H1 (cell line): ENCODE measurements around the gene CDK7. TPM values are rescaled to one million over a fixed set of nuclear protein-coding genes. Genes with fewer than 3 reads are reported as not detected.

Experiments used
- CTCF ChIA-PET: fragments of 300-600 bp; sonication (Branson Sonifier 250); formaldehyde crosslinking; loops from one replicate; lab custom pipeline; 2021; ENCODE audit not compliant: partially characterized antibody; lab: Charles Lee
- POLR2A ChIA-PET: fragments of 300-600 bp; sonication (Branson Sonifier 250); formaldehyde crosslinking; loops from one replicate; lab custom pipeline; 2021; ENCODE audit warnings: inconsistent platforms; ENCODE audit not compliant: partially characterized antibody; lab: Charles Lee
- DNase-seq, 2 experiments: peaks; one replicate each; pipeline versions ENCODE4 v3.0.0 to v3.0.0-alpha.2; 2010 to 2022; ENCODE audit warnings: low spot score in 2 of 2, low read depth in 1 of 2, mixed read lengths in 1 of 2
- FAIRE-seq: peaks from 2 replicates; lab custom pipeline; 2011; peaks lifted over from hg19 to GRCh38; lab: Jason Lieb, UNC
- H2AFZ ChIP-seq: 2 replicates; pipeline ENCODE4 v1.8.1; 2012; ENCODE audit warnings: low read length, inconsistent platforms
- H2AK5ac ChIP-seq: 2 replicates; pipeline ENCODE4 v1.6.1; 2013; ENCODE audit warnings: low read depth, low read length
- H2BK120ac ChIP-seq: replicated peaks from 2 replicates; pipeline ENCODE3; 2013; ENCODE audit warnings: low read depth, low read length, inconsistent platforms
- H2BK12ac ChIP-seq: 2 replicates; pipeline ENCODE4 v1.6.1; 2013; ENCODE audit warnings: low read depth, low read length
- H2BK15ac ChIP-seq: 2 replicates; pipeline ENCODE4 v1.6.1; 2013; ENCODE audit warnings: low read length
- H2BK20ac ChIP-seq: 2 replicates; pipeline ENCODE4 v1.6.1; 2013; ENCODE audit warnings: low read length
- H2BK5ac ChIP-seq: 2 replicates; pipeline ENCODE4 v1.6.1; 2013; ENCODE audit warnings: low read depth, low read length
- H3K14ac ChIP-seq: 2 replicates; pipeline ENCODE4 v1.6.1; 2013; ENCODE audit warnings: inconsistent platforms; ENCODE audit not compliant: insufficient read length
- H3K18ac ChIP-seq: 2 replicates; pipeline ENCODE4 v1.6.1; 2013; ENCODE audit warnings: low read length; ENCODE audit errors: extremely low read depth
- H3K23ac ChIP-seq: 2 replicates; pipeline ENCODE4 v1.6.1; 2013; ENCODE audit warnings: inconsistent platforms; ENCODE audit not compliant: insufficient read length
- H3K23me2 ChIP-seq: 2 replicates; pipeline ENCODE4 v1.6.1; 2013; ENCODE audit warnings: low read depth, low read length
- H3K27ac ChIP-seq: 2 replicates; pipeline ENCODE4 v1.6.1; 2011; ENCODE audit warnings: low read depth, low read length, inconsistent platforms
- H3K27me3 ChIP-seq, 4 experiments: replicated peaks in 1 of 4; 1 replicate in 1 of 4; 2 replicates in 3 of 4; pipeline versions ENCODE4 v1.6.1 to v1.8.1; 2011 to 2013; ENCODE audit warnings: low read length in 3 of 4, mild to moderate bottlenecking in 3 of 4, inconsistent platforms in 2 of 4, mixed read lengths in 2 of 4, moderate library complexity in 1 of 4; ENCODE audit not compliant: control insufficient read depth in 3 of 4, insufficient read depth in 3 of 4; ENCODE audit errors: extremely low read depth in 1 of 4
- H3K36me3 ChIP-seq, 4 experiments: 2 replicates each; pipeline versions ENCODE4 v1.6.1 to v1.8.1; 2011 to 2013; ENCODE audit warnings: mild to moderate bottlenecking in 4 of 4, low read length in 3 of 4, moderate library complexity in 2 of 4, control low read depth in 1 of 4, inconsistent platforms in 1 of 4; ENCODE audit not compliant: insufficient read depth in 4 of 4, control insufficient read depth in 2 of 4
- H3K4ac ChIP-seq: replicated peaks from 2 replicates; pipeline ENCODE3; 2013; ENCODE audit warnings: low read length, low read depth, mixed read lengths, inconsistent platforms; ENCODE audit not compliant: insufficient read length
- H3K4me1 ChIP-seq, 4 experiments: replicated peaks in 1 of 4; 1 replicate in 1 of 4; 2 replicates in 3 of 4; pipeline versions ENCODE4 v1.6.1 to v1.8.1; 2011 to 2013; ENCODE audit warnings: low read length in 3 of 4, inconsistent platforms in 2 of 4, mixed read lengths in 1 of 4; ENCODE audit not compliant: insufficient read depth in 4 of 4, control insufficient read depth in 3 of 4
- H3K4me2 ChIP-seq, 2 experiments: 2 replicates each; pipeline versions ENCODE4 v1.6.1 to v1.8.1; 2011 to 2013; ENCODE audit warnings: low read depth in 2 of 2, low read length in 2 of 2, control low read depth in 1 of 2, inconsistent platforms in 1 of 2, mild to moderate bottlenecking in 1 of 2; ENCODE audit not compliant: insufficient read depth in 1 of 2
- H3K4me3 ChIP-seq, 4 experiments: fragments of 200-600, 300-600 bp in 1 of 4; sonication (generic), shearing (Covaris generic), sonication (Bioruptor Twin) in 1 of 4; 2 replicates each; pipeline versions ENCODE4 v1.5.1 to v1.8.1; 2011 to 2016; ENCODE audit warnings: low read length in 4 of 4, low read depth in 3 of 4, control low read depth in 2 of 4, inconsistent platforms in 2 of 4, mild to moderate bottlenecking in 2 of 4, mixed read lengths in 1 of 4, moderate library complexity in 1 of 4; ENCODE audit not compliant: insufficient read depth in 2 of 4; ENCODE audit errors: extremely low read depth in 1 of 4
- H3K56ac ChIP-seq: replicated peaks from 2 replicates; pipeline ENCODE3; 2013; ENCODE audit warnings: low read depth, mild to moderate bottlenecking, mixed read lengths, low read length, inconsistent platforms; ENCODE audit not compliant: insufficient read length
- H3K79me1 ChIP-seq: 2 replicates; pipeline ENCODE4 v1.6.1; 2013; ENCODE audit warnings: low read depth, low read length, control low read depth
- H3K79me2 ChIP-seq, 2 experiments: 2 replicates each; pipeline versions ENCODE4 v1.6.1 to v1.8.1; 2012 to 2013; ENCODE audit warnings: low read length in 2 of 2, mild to moderate bottlenecking in 2 of 2, inconsistent platforms in 1 of 2; ENCODE audit not compliant: insufficient read depth in 2 of 2, control insufficient read depth in 1 of 2
- H3K9ac ChIP-seq, 4 experiments: replicated peaks in 1 of 4; 1 replicate in 1 of 4; 2 replicates in 3 of 4; pipeline versions ENCODE4 v1.6.1 to v1.8.1; 2011 to 2013; ENCODE audit warnings: low read depth in 3 of 4, low read length in 3 of 4, control low read depth in 2 of 4, mild to moderate bottlenecking in 2 of 4, moderate library complexity in 2 of 4, inconsistent platforms in 1 of 4; ENCODE audit errors: extremely low read depth in 1 of 4
- H3K9me3 ChIP-seq, 2 experiments: 2 replicates each; pipeline versions ENCODE4 v1.6.1 to v1.8.1; 2012 to 2013; ENCODE audit warnings: mild to moderate bottlenecking in 2 of 2, moderate library complexity in 2 of 2, control low read depth in 1 of 2, inconsistent platforms in 1 of 2, low read depth in 1 of 2, low read length in 1 of 2, mixed read lengths in 1 of 2; ENCODE audit not compliant: insufficient read depth in 2 of 2
- H4K20me1 ChIP-seq, 2 experiments: replicated peaks in 1 of 2; 2 replicates each; pipeline versions ENCODE3 to v1.8.1; 2011 to 2013; ENCODE audit warnings: inconsistent platforms in 2 of 2, low read length in 2 of 2, mild to moderate bottlenecking in 1 of 2; ENCODE audit not compliant: insufficient read depth in 2 of 2, control insufficient read depth in 1 of 2
- H4K5ac ChIP-seq: 2 replicates; pipeline ENCODE4 v1.6.1; 2013; ENCODE audit warnings: low read length, low read depth, mixed read lengths, inconsistent platforms; ENCODE audit not compliant: insufficient read length
- H4K8ac ChIP-seq: 2 replicates; pipeline ENCODE4 v1.8.0; 2013; ENCODE audit warnings: mild to moderate bottlenecking, moderate library complexity, low read length, inconsistent platforms; ENCODE audit not compliant: insufficient read depth; ENCODE audit errors: extremely low read depth
- H4K91ac ChIP-seq: replicated peaks from 2 replicates; pipeline ENCODE3; 2013; ENCODE audit warnings: low read length, mixed read lengths, inconsistent platforms; ENCODE audit not compliant: insufficient read length
- BCL11A ChIP-seq, 2 experiments: IDR thresholded peaks; one replicate each; pipeline ENCODE4 v1.6.1; 2011; ENCODE audit warnings: low read depth in 2 of 2, low read length in 2 of 2, mild to moderate bottlenecking in 2 of 2
- KDM1A ChIP-seq: fragments of 200-600, 300-600 bp; sonication (generic); IDR thresholded peaks from 2 replicates; pipeline ENCODE4 v1.7.1; 2016; ENCODE audit warnings: mild to moderate bottlenecking, low read length, borderline replicate concordance
- TCF12 ChIP-seq: IDR thresholded peaks from 2 replicates; pipeline ENCODE4 v1.6.1; 2011; ENCODE audit warnings: low read depth, mild to moderate bottlenecking, low read length
- WGBS, 2 experiments: shearing (Covaris generic) in 1 of 2; methylation state at CpG; one replicate each; pipeline versions ENCODE4 v1.1.6 to v1.1.7; 2013 to 2015; ENCODE audit warnings: low lambda C conversion rate in 2 of 2, mixed read lengths in 2 of 2, inconsistent platforms in 1 of 2, low coverage in 1 of 2, missing lambda C conversion rate in 1 of 2; ENCODE audit not compliant: insufficient replicate concordance in 2 of 2, insufficient coverage in 1 of 2, insufficient read length in 1 of 2; ENCODE audit errors: extremely low coverage in 1 of 2, missing lambda C conversion rate in 1 of 2; 5-methylcytosine and 5-hydroxymethylcytosine counted together
- polyA plus RNA-seq, 7 experiments: library from polyadenylated mRNA; depleted of rRNA in 3 of 7; stranded (reverse) in 5 of 7; unstranded in 2 of 7; fragments of >200 nt in 5 of 7; fragments of 200-250 nt in 2 of 7; gene quantifications; 1 replicate in 5 of 7; 2 replicates in 1 of 7; 4 replicates in 1 of 7; pipeline versions ENCODE4 v1.2.1 to v1.2.3, GENCODE V29; 2011 to 2013; ENCODE audit warnings: missing spikeins in 2 of 7, mixed read lengths in 2 of 7
- total RNA-seq: library from RNA; stranded (reverse); fragmentation: NEBNext Ultra II Directional; extraction: Animal tissue kit (Norgen Biotek cat#: 25700); gene quantifications from 2 replicates; pipeline ENCODE4 v1.2.1, GENCODE V29; 2021

Gene CDK7
- total and polyA plus RNA-seq, 2 of the 8 experiments (the other 6 are each of a cell fraction or from before 2014, with no cell fraction given), result 39.9 to 63.4 TPM

DNA sequence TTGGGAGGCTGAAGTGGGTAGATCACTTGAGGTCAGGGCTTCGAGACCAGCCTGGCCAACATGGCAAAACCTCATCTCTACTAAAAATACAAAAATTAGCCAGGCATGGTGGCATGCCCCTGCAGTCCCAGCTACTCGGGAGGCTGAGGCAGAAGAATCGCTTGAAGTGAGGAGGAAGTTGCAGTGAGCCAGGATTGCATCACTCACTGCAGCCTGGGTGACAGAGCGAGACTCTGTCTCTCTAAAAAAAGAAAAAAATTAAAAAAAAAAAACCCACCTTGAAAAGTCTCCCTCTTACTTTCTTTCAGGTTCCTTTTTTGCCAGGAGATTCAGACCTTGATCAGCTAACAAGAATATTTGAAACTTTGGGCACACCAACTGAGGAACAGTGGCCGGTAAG lies 34.2 kb downstream of the CDK7 start:
- H4K91ac ChIP-seq, result no peak overlapping the region
- H3K27me3 ChIP-seq, result no peaks in the 10 kb centered on the region
- no peak for FAIRE-seq
- no peak overlapping the region for H2AK5ac ChIP-seq
- no peak overlapping the region for H4K8ac ChIP-seq
- no peak overlapping the region for H3K56ac ChIP-seq
- no peak overlapping the region for H3K4me2 ChIP-seq
- H2BK5ac ChIP-seq, result no peak overlapping the region
- DNase-seq, result no peak
- no peak overlapping the region for H3K4ac ChIP-seq
- H3K14ac ChIP-seq, result no peak overlapping the region
- no peak overlapping the region for H3K4me3 ChIP-seq
- POLR2A ChIA-PET, result no interaction called here
- H4K20me1 ChIP-seq, result no peaks in the 10 kb centered on the region
- no peak overlapping the region for H2BK15ac ChIP-seq
- no peaks in the 10 kb centered on the region for H3K9me3 ChIP-seq
- H3K9ac ChIP-seq, result no peak overlapping the region
- no peak overlapping the region for H3K23ac ChIP-seq
- no peak overlapping the region for H2AFZ ChIP-seq
- no peaks in the 10 kb centered on the region; the same call in 1 of the 2 replicates for H3K79me1 ChIP-seq
- H3K4me1 ChIP-seq, result no peaks in the 10 kb centered on the region
- WGBS, 2 experiments, result 83% methylated on average over 5 of the region's 5 CpGs; no CpG with 5 or more reads in 1 of the 2 experiments
- no peaks in the 10 kb centered on the region for H3K23me2 ChIP-seq
- H3K79me2 ChIP-seq, result no peaks in the 10 kb centered on the region
- TF ChIP-seq KDM1A, result no peak
- TF ChIP-seq TCF12, result no peak
- no peak for TF ChIP-seq BCL11A (IDR thresholded peaks at IDR 0.05; ENCODE audit: low read depth in 2 of 2, low read length in 2 of 2)
- no peak overlapping the region for H3K18ac ChIP-seq
- H3K36me3 ChIP-seq, result peaks cover 2 to 54% (median 19%) of the 10 kb centered on the region in 4 experiments; a peak in 6 of 8 replicates
- no peak overlapping the region for H2BK12ac ChIP-seq
- no peak overlapping the region for H3K27ac ChIP-seq
- H2BK120ac ChIP-seq, result no peak overlapping the region
- H4K5ac ChIP-seq, result no peak overlapping the region
- no peak overlapping the region for H2BK20ac ChIP-seq
- CTCF ChIA-PET, result interaction anchor here (4.7 kb wide), 1 partner anchor 66 kb away, joined by 28 read pairs; no protein-coding TSS in a partner anchor
